RWPE1 (cell line): ENCODE data around the gene TAPBPL.
"Not testable (repeated sequence)": the region's sequence is repeated elsewhere in the genome, so short reads cannot be mapped to it uniquely, and the experiment has no call there.

Source experiments
- CTCF ChIA-PET: fragments of 350-600 bp; sonication (Branson Sonifier 250); formaldehyde crosslinking; extraction: SDS; loops from one replicate; lab custom pipeline; 2021; lab: Yijun Ruan, JAX
- POLR2A ChIA-PET: fragments of 400-600 bp; formaldehyde crosslinking; extraction: SDS; loops from one replicate; lab custom pipeline; 2020; ENCODE audit warnings: antibody characterized with exemption; ENCODE audit not compliant: low non-redundant PET; lab: Yijun Ruan, JAX
- DNase-seq: peaks from one replicate; pipeline ENCODE4 v3.0.0; 2012; ENCODE audit warnings: low spot score
- H3K27ac ChIP-seq: fragments of 450-650 bp; 2 replicates; pipeline ENCODE4 v1.5.1; 2017
- TF ChIP-seq, protein P1 (sequence below): fragments of 450-650 bp; conservative IDR thresholded peaks from 2 replicates; pipeline ENCODE4 v1.5.1; 2017; ENCODE audit warnings: low read depth, mild to moderate bottlenecking

The TAPBPL gene

DNA sequence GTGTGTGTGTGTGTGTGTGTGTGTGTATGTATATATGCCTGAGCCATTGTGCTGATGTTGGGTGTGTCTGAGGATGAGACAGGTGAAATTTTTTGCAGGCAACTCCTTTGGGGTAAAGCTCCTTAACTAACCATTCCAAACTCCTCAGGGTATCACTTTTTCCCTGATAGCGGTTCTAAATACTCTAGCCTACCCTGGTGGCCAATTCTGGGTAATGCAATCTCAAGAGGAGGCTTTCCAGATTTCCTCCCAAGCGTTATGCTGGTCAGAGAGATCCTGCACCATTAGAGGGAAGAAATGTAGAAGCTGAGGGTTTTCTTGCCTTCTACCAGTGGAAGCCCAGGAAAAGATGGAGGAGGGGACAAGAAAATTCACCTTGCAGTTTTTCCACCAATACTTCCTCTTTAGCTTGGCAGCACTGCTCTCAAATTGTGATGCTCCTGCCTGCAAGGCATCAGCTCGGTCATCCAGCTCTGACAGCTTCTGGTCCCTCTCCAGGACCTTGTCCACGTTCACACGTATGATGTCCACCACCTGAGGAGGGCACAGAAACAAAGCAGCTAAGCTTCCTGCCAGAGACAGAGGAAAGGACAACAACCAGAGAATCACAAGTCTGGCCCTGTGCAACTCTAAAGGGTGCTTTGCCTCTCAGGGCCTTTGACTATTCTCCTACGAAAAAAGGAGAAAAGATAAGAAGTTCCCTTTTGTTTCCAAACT, 13.8 kb downstream of the TAPBPL start:
- POLR2A ChIA-PET, result interaction anchor here (0.5 to 0.7 kb wide), 2 partner anchors 126 to 269 kb away, joined by 3 read pairs; no protein-coding TSS in a partner anchor

DNA sequence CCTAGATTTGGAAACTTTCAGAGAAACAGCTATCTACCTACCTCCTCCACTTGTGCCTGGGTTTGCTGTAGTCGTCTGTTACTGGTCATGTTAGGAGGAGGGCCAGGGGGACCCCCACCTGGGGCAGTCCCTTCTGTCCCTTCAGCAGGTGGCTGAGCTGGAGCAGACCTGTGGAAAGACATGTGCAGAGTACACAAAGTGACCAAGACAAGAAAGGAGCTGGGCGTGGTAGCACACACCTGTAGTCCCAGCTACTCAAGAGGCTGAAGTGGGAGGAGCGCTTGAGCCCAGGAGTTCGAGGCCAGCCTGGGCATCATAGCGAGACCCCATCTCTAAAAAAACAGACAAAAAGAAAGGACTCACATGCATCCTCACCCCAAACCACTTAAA, 14.3 kb downstream of the TAPBPL start:
- ChIA-PET CTCF (interaction anchor here (0.6 to 2.2 kb wide), 12 partner anchors 13 to 382 kb away, joined by 3 to 29 read pairs (median 3); no protein-coding TSS in a partner anchor), POLR2A (interaction anchor here (0.5 to 0.7 kb wide), 2 partner anchors 127 to 270 kb away, joined by 3 read pairs; no protein-coding TSS in a partner anchor)
- TF ChIP-seq, protein P1, sequence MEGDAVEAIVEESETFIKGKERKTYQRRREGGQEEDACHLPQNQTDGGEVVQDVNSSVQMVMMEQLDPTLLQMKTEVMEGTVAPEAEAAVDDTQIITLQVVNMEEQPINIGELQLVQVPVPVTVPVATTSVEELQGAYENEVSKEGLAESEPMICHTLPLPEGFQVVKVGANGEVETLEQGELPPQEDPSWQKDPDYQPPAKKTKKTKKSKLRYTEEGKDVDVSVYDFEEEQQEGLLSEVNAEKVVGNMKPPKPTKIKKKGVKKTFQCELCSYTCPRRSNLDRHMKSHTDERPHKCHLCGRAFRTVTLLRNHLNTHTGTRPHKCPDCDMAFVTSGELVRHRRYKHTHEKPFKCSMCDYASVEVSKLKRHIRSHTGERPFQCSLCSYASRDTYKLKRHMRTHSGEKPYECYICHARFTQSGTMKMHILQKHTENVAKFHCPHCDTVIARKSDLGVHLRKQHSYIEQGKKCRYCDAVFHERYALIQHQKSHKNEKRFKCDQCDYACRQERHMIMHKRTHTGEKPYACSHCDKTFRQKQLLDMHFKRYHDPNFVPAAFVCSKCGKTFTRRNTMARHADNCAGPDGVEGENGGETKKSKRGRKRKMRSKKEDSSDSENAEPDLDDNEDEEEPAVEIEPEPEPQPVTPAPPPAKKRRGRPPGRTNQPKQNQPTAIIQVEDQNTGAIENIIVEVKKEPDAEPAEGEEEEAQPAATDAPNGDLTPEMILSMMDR, result no peak
- H3K27ac ChIP-seq, result no peak overlapping the region
- no peak for DNase-seq

More for the DNA sequence above, 13.8 kb downstream of the TAPBPL start:
- CTCF ChIA-PET, result interaction anchor here (0.6 to 2.2 kb wide), 19 partner anchors 12 to 383 kb away, joined by 3 to 29 read pairs (median 3); partner anchors contain the start of genes CD9 and TAPBPL
- TF ChIP-seq, protein P1, result peak; percentile 64
- peak; percentile 68 for DNase-seq
- no peak overlapping the region for H3K27ac ChIP-seq

DNA sequence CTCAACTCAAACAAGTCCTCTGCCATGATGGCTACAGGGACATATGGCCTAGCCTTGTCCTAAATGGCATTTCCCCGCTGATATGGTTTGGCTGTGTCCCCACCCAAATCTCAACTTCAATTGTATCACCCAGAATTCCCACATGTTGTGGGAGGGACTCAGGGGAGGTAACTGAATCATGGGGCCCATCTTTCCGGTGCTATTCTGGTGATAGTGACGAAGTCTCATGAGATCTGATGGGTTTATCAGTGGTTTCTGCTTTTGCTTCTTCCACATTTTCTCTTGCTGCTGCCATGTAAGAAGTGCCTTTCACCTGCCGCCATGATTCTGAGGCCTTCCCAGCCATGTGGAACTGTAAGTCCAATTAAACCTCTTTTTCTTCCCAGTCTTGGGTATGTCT, 14.9 kb downstream of the TAPBPL start:
- H3K27ac ChIP-seq, POLR2A ChIA-PET, DNase-seq: not testable (repeated sequence)
- CTCF ChIA-PET, result interaction anchor here (1.1 to 2.2 kb wide), 4 partner anchors 13 to 42 kb away, joined by 3 to 29 read pairs (median 3); no protein-coding TSS in a partner anchor

DNA sequence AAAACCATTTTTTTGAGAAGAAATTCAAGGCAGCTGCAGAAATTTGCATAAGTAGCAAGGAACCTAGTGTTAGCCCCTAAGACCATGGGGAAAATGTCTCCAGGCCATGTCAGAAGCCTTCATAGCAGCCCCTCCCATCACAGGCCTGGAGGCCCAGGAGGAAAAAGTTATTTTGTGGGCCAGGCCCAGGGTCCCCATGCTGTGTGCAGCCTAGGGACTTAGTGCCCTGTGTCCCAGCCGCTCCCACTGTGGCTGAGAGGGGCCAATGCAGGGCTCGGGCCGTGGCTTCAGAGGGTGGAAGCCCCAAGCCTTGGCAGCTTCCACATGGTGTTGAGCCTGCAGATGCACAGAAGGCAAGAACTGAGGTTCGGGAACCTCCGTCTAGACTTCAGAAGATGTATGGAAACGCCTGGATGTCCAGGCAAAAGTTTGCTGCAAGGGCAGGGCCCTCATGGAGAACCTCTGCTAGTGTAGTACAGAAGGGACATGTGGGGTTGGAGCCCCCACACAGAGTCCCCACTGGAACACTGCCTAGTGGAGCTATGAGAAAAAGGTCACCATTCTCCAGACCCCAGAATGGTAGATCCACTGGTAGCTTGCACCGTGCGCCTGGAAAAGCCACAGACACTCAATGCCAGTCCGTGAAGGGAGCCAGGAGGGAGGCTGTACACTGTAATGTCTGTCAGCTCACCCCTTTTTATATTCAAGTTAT, 15.9 kb downstream of the TAPBPL start:
- POLR2A ChIA-PET, H3K27ac ChIP-seq, CTCF ChIA-PET, DNase-seq: not testable (repeated sequence)

DNA sequence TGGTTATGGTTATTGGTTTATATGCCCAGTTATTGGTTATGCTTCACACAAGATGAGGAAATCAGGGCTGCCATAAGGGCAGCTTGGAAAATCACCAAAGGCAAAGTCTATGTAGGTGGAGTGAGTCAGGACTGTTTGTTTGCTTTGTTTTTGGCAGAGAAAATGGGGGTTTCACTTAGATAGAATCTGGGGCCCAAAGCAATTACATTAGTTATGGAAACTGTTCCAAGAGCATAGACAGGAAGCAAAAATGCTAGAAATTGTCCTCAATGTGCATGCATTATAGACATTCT, 16.4 kb downstream of the TAPBPL start:
- POLR2A ChIA-PET, result no interaction called here
- no peak overlapping the region for H3K27ac ChIP-seq
- DNase-seq, result no peak
- CTCF ChIA-PET, result no interaction called here
- TF ChIP-seq, protein P1, result no peak

DNA sequence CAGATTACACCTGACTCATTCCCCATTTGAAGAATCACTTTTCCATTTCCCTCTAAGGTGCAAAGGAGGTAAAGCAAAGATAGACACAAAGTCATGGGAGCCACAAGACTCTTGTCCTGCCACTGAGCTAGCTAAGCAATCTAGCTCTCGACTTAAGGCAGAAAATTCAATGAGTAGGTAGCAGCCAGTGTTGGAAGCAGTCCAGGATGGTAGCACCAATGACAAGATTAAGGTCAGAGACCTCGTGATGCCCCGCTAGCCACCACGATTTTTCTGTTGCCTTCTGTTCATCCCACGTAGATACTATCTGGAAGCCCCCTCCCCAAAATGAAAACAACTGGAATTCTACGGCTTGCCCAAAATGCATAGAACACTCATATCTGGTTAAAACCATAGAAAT, 17.2 kb downstream of the TAPBPL start:
- DNase-seq, result no peak
- no peak overlapping the region for H3K27ac ChIP-seq
- CTCF ChIA-PET, result interaction anchor here (0.6 kb wide), 1 partner anchor 46 kb away, joined by 4 read pairs; no protein-coding TSS in a partner anchor
- POLR2A ChIA-PET, result no interaction called here
- TF ChIP-seq, protein P1, result no peak

DNA sequence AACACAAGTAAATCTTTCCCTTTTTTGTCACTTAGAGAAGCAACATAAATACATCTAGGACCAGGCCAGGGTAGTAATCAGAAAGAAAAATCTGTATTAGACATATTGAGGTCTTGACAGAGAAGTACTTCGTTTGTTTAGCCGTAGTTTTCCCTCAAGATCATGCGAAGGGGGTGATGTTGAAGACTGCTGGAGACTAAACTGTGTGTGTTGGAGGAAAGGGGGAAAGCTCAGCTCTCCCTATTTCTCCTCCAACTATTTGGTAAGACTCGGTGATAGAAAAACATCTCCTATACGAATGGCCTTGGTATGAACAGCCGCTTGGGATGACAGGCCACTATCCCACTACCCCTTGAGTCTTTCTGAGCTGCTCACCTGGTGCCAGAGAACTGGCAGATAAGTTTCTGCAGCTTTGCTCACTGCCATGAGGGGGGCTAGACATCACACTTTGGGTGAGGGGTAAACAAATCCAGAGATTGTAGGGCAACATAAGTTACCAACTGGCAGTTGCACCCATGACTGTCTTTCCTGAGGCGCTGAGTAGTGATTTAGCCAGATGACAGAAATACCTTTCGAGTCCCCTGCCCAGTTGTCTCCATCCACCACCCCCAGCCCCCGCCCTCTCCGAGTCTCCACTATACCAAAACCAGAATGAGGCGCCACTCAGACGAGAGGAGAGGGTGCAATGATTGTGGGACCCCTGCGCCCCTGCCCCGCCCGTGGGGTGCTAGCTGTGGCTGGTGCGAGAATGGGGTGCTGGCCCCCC, 17.9 kb downstream of the TAPBPL start:
- CTCF ChIA-PET, result interaction anchor here (0.6 kb wide), 1 partner anchor 319 kb away, joined by 3 read pairs; no protein-coding TSS in a partner anchor
- POLR2A ChIA-PET, result interaction anchor here (1.3 kb wide), 1 partner anchor 23 kb away, joined by 6 read pairs; the partner anchor contains the start of gene MRPL51
- TF ChIP-seq, protein P1, result no peak
- peak overlapping the region; percentile 90 for H3K27ac ChIP-seq
- no peak for DNase-seq
